ENCODE results near the gene UBAC2. TPM values are rescaled to one million over a fixed set of nuclear protein-coding genes. Genes with fewer than 3 reads are reported as not detected.

Gene UBAC2
- total RNA-seq, 1 donor from 2014 or later: 64.3 TPM

DNA sequence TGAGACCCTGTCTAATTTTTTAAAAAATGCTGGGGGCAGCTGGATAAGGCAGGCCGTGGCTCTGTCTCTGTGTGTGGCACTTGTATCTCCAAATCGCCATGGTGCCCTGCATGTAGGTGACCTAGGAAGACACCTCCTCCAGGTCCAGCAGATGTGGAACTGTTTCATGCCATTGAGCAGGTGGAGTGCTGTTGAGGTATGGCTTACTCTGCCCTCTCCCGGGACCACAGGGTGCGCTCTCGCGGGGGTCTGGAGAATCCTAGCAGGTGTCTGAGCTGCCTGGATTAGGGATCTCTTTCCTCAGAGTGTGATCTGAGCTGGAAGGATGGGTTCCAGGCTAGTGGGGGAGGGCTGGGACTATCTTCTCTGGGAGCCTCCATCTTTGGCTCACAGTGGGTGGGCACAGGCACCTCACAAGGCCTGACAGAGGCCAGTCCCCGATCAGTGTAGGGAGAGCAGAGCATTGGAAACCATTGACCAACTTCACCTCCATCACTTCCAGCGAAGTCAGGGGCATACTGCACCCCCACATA, 233.0 kb downstream of the UBAC2 start:
- TF ChIP-seq, protein P1, sequence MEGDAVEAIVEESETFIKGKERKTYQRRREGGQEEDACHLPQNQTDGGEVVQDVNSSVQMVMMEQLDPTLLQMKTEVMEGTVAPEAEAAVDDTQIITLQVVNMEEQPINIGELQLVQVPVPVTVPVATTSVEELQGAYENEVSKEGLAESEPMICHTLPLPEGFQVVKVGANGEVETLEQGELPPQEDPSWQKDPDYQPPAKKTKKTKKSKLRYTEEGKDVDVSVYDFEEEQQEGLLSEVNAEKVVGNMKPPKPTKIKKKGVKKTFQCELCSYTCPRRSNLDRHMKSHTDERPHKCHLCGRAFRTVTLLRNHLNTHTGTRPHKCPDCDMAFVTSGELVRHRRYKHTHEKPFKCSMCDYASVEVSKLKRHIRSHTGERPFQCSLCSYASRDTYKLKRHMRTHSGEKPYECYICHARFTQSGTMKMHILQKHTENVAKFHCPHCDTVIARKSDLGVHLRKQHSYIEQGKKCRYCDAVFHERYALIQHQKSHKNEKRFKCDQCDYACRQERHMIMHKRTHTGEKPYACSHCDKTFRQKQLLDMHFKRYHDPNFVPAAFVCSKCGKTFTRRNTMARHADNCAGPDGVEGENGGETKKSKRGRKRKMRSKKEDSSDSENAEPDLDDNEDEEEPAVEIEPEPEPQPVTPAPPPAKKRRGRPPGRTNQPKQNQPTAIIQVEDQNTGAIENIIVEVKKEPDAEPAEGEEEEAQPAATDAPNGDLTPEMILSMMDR (IDR thresholded peaks at IDR 0.05; ENCODE audit: unreplicated experiment): no peak
- DNase-seq (ENCODE audit: low spot score in 2 of 2, unreplicated experiment in 2 of 2): no peak
- peaks cover 17% of the 10 kb centered on the region for H3K4me1 Mint-ChIP-seq

DNA sequence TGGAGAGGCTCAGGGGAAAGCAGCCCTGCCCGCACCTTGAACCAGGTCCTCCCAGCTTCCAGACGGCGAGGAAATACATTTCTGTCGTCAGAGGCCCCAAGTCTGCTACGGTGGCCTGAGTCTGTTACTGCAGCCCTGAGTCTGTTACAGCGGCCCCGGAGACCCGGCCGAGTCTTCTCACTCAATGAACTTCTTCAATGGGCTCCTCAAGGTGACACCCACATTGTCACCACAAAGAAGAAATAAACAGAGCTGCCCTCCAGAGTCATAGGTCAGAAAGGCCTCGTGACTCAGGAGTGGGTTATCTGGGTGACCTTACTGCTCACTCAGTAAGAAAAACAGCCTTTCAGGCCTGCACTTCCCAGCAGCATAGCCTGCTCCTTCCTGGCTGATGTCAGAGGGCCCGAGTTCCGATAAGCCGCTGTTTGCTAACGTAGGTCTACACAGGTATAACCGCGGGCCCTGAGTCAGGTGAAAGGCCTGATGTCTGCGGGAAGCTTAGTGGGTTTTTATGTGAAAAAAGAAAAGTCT, 233.7 kb downstream of the UBAC2 start:
- peaks cover 17% of the 10 kb centered on the region for H3K4me1 Mint-ChIP-seq
- DNase-seq (ENCODE audit: low spot score in 2 of 2, unreplicated experiment in 2 of 2): no peak
- no peak overlapping the region for H3K4me3 Mint-ChIP-seq
- TF ChIP-seq, protein P1 (IDR thresholded peaks at IDR 0.05; ENCODE audit: unreplicated experiment): no peak
- peaks cover 6% of the 10 kb centered on the region for H3K27me3 Mint-ChIP-seq (ENCODE audit: low read depth)
- no peak overlapping the region for H3K27ac Mint-ChIP-seq
- no peaks in the 10 kb centered on the region for H3K36me3 Mint-ChIP-seq
- H3K9me3 Mint-ChIP-seq: no peaks in the 10 kb centered on the region

More for the DNA sequence above, 233.0 kb downstream of the UBAC2 start:
- H3K27ac Mint-ChIP-seq: no peak overlapping the region
- H3K9me3 Mint-ChIP-seq: no peaks in the 10 kb centered on the region
- H3K4me3 Mint-ChIP-seq: no peak overlapping the region
- no peaks in the 10 kb centered on the region for H3K36me3 Mint-ChIP-seq
- H3K27me3 Mint-ChIP-seq (ENCODE audit: low read depth): peaks cover 1% of the 10 kb centered on the region

DNA sequence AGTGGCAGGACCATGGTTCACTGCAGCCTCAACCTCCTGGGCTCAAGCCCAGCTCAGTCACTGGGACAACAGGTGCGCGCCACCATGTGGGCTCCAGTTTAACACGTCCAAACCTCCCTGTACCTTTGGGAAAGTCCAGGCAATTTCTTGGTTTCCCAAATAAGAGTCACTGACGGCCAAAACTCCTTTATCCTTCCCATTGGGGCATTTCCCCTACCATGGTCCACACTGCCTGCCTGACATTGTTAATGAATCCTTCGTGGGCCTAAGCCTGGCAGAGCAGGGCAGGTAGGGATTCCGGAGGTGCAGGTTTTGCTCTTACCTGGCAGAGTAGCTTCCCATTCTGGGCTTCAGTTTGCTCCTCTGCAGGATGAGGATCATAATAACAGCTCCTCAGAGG, 234.5 kb downstream of the UBAC2 start:
- Mint-ChIP-seq H3K4me1 (peaks cover 19% of the 10 kb centered on the region), H3K36me3 (no peaks in the 10 kb centered on the region), H3K27me3 (ENCODE audit: low read depth) (peaks cover 10% of the 10 kb centered on the region), H3K4me3 (no peak overlapping the region), H3K9me3 (no peaks in the 10 kb centered on the region), H3K27ac (no peak overlapping the region)
- TF ChIP-seq, protein P1 (IDR thresholded peaks at IDR 0.05; ENCODE audit: unreplicated experiment): no peak
- no peak for DNase-seq (ENCODE audit: low spot score in 2 of 2, unreplicated experiment in 2 of 2)

DNA sequence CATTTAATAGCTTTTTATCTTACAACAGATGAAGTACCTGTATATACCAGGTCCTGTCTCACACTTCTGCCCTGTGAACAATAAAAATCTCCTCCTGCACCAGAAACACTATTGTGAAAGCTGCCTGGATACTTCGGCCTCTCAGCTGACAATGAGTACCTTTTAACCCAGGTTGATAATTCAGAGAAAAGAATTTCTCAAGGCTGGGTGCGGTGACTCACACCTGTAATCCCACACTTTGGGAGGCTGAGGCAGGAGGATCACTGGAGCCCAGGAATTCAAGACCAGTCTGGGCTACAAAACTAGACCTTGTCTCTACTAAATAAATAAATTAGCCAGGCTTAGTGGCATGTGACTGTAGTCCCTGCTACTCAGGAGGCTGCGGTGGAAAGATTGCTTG, 235.3 kb downstream of the UBAC2 start:
- peaks cover 10% of the 10 kb centered on the region for H3K27me3 Mint-ChIP-seq (ENCODE audit: low read depth)
- peaks cover 28% of the 10 kb centered on the region for H3K4me1 Mint-ChIP-seq
- no peaks in the 10 kb centered on the region for H3K36me3 Mint-ChIP-seq
- TF ChIP-seq, protein P1 (IDR thresholded peaks at IDR 0.05; ENCODE audit: unreplicated experiment): no peak
- no peaks in the 10 kb centered on the region for H3K9me3 Mint-ChIP-seq
- H3K4me3 Mint-ChIP-seq: no peak overlapping the region
- no peak for DNase-seq (ENCODE audit: low spot score in 2 of 2, unreplicated experiment in 2 of 2)
- H3K27ac Mint-ChIP-seq: no peak overlapping the region

Small RNA genes within 50 kb of the gene (microRNA-seq; reads per million reads assigned to microRNA genes)
- gene MIR623: not detected

Other genes with a start within 250 kb of the UBAC2 start
- gene DOCK9, start 222.8 kb upstream of the UBAC2 start, total RNA-seq: 21.0 to 26.6 TPM (median 22.8 TPM) in 3 replicates
- gene GPR18, start 57.5 kb downstream of the UBAC2 start, total RNA-seq: not detected in 3 replicates
- gene GPR183, start 106.5 kb downstream of the UBAC2 start, total RNA-seq: 0.14 to 0.25 TPM (median 0.16 TPM) in 3 replicates